Measurements from ENCODE around the gene BOLL.

GRCh38 chr2:197700960-197701359 is 84.2 kb downstream of the BOLL start:
- TF ChIP-seq CEBPZ (IDR thresholded peaks at IDR 0.05; ENCODE audit: low read depth, low read length): no peak
- TF ChIP-seq, protein P1, sequence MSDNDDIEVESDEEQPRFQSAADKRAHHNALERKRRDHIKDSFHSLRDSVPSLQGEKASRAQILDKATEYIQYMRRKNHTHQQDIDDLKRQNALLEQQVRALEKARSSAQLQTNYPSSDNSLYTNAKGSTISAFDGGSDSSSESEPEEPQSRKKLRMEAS (IDR thresholded peaks at IDR 0.05; ENCODE audit: low read depth, low read length): no peak
